Stimulated activated naive B cell treated with anti-CD40 and anti-IgM and Interleukin-4, amounts not matched to agents 10 μg/mL and 1 μg/mL and 100 μg/mL, for 72 hours (primary cell): ENCODE measurements around the gene CCDC88B.

ENCODE experiments used
- ATAC-seq, 2 donors: fragments of 150-1000 bp; cut with Tn5 transposase; replicated peaks; 2 replicates each; pipeline ENCODE4 v1.10.0; 2021; ENCODE audit warnings: moderate library complexity in 1 of 2
- DNase-seq: peaks from one replicate; pipeline ENCODE4 v3.0.0; 2021
- H3K27ac Mint-ChIP-seq: one replicate; pipeline ENCODE4 v1.8.0; 2022; ENCODE audit warnings: mild to moderate bottlenecking, mixed read lengths
- H3K27me3 Mint-ChIP-seq, 2 donors: one replicate each; pipeline ENCODE4 v1.8.0; 2022; ENCODE audit warnings: mixed read lengths in 2 of 2
- H3K36me3 Mint-ChIP-seq, 2 donors: one replicate each; pipeline ENCODE4 v1.8.0; 2022; ENCODE audit warnings: mixed read lengths in 2 of 2, mild to moderate bottlenecking in 1 of 2
- H3K4me1 Mint-ChIP-seq, 2 donors: one replicate each; pipeline ENCODE4 v1.8.0; 2022; ENCODE audit warnings: mixed read lengths in 2 of 2, mild to moderate bottlenecking in 1 of 2
- H3K4me3 Mint-ChIP-seq, 2 donors: one replicate each; pipeline ENCODE4 v1.8.0; 2022; ENCODE audit warnings: mild to moderate bottlenecking in 2 of 2, mixed read lengths in 2 of 2, moderate library complexity in 1 of 2
- H3K9me3 Mint-ChIP-seq, 2 donors: one replicate each; pipeline ENCODE4 v1.8.0; 2022; ENCODE audit warnings: mixed read lengths in 2 of 2, mild to moderate bottlenecking in 1 of 2

CCDC88B gene

DNA sequence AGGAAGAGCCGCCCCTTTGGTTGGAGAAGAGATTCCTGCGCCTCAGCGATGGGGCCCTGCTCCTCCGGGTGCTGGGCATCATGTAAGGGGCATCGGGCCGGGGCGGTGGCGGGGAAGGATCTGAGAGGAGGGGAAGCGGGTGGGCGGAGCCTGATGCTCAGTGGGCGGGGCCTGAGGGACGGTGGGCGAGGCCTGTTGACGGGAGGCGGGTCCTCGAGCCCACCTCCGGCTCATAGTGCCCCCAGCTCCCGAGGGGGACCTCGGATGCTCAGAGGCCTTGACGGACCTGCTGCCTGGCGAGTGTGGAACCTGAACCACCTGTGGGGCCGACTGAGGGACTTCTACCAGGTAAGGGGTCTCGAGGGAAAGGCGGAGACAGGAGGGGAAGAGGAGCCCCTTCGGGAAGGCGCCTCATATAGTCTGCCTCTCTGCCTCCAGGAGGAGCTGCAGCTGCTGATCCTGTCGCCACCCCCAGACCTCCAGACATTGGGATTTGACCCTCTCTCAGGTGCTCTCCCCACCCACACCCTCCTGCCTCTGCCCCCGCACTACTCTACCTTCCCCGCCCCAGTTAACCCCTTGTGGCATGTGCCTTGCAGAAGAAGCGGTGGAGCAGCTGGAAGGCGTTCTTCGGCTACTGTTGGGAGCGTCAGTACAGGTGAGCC, 799 bp downstream of the CCDC88B start:
- DNase-seq: peak; percentile 74
- H3K9me3 Mint-ChIP-seq: no peaks in the 10 kb centered on the region
- H3K4me1 Mint-ChIP-seq: peaks cover 37 to 73% of the 10 kb centered on the region in 2 donors
- peak overlapping the region; percentile 93 to 99 for H3K4me3 Mint-ChIP-seq
- no peaks in the 10 kb centered on the region for H3K27me3 Mint-ChIP-seq
- H3K36me3 Mint-ChIP-seq: peaks cover 44 to 50% of the 10 kb centered on the region in 2 donors
- H3K27ac Mint-ChIP-seq: peak overlapping the region; percentile 97
- peak; percentile 61 to 65 for ATAC-seq

DNA sequence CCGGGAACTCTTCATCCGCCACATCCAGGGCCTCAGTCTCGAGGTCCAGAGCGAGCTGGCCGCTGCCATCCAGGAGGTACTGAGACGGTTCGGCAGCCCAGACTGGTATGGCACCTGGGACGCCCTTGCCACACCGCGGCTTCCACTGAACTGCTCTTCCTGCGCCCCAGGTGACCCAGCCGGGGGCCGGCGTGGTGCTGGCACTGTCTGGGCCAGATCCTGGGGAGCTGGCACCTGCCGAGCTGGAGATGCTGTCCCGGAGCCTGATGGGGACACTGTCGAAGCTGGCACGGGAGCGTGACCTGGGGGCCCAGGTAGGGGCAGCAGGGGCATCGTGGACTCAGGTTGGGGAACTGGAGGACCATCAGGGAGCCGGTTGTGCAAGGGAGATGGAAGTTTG, 1.4 kb downstream of the CCDC88B start:
- H3K36me3 Mint-ChIP-seq: peaks cover 49 to 53% of the 10 kb centered on the region in 2 donors
- no peaks in the 10 kb centered on the region for H3K9me3 Mint-ChIP-seq
- peak overlapping the region; percentile 9 for H3K27ac Mint-ChIP-seq
- no peak for ATAC-seq
- H3K27me3 Mint-ChIP-seq: no peaks in the 10 kb centered on the region
- peaks cover 39 to 72% of the 10 kb centered on the region in 2 donors for H3K4me1 Mint-ChIP-seq
- no peak for DNase-seq
- H3K4me3 Mint-ChIP-seq: peak overlapping the region; percentile 93 to 99

DNA sequence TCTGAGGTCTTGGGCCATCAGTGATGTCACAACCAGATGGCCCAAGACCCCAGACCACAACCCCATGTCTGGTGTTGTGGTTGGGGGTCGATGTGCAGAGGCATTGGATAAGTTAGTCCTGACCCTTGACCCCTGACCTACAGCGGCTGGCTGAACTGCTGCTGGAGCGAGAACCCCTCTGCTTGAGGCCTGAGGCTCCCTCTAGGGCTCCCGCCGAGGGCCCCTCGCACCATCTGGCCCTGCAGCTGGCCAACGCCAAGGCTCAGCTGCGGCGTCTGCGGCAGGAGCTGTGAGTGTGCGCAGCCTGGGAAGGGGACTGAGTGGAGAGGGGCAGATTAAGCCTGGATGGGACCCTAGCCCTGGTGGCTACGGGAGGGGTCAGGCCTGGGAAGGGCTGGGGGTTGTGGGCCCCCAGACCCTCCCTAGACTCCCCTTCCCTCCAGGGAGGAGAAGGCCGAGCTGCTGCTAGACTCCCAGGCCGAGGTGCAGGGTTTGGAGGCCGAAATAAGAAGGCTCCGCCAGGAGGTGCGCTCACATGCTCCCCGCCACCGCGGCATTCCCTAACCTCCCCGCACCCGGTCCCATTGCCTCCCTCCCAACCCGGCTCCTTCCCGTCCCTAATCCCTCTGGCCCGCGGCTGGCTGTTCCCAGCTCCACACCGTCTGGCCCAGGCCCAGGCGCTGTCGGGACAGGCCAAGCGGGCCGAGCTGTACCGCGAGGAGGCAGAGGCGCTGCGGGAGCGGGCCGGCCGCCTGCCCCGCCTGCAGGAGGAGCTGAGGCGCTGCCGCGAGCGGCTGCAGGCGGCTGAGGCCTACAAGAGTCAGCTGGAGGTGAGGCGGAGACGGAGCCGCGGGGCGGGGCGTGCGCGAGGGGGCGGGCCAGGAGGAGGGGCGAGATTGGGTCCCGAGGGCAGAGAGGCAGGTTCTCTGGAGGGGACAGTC, 2.1 kb downstream of the CCDC88B start:
- peaks cover 54 to 56% of the 10 kb centered on the region in 2 donors for H3K36me3 Mint-ChIP-seq

DNA sequence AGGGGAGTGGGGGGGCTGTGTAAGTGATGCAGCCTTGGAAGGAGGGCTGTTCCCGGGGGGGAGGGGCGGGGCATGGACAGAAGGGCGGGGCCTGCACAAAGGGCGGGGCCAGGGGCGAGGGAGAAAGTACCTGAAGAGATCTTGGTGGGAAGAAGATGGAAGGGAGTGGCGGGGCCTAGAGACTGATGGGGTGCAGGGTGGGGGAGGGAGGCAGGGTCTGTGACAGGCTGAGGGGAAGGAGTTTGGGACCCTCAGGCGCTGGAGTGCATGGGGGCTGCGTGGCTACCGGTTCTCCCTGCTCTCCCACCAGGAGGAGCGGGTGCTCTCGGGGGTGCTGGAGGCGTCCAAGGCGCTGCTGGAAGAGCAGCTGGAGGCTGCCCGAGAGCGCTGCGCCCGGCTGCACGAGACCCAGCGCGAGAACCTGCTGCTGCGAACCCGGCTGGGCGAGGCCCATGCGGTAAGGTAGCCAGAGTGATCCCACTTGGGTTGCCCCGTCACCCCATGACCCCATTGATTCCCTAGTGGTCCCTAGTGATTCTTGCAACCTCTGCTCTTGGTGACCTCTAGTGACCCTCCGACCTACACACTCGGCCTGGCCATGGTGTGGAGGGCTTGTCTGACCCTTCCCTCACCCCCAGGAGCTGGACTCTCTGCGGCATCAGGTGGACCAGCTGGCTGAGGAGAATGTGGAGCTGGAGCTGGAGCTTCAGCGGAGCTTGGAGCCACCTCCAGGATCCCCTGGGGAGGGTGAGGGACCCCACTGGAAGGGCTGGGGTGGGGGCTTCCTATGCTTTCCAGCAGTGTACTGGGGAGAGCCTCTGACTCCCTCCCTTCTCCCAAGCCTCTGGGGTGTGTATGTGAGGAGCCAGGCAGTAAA, 3.1 kb downstream of the CCDC88B start:
- H3K4me1 Mint-ChIP-seq: peaks cover 42 to 69% of the 10 kb centered on the region in 2 donors
- peaks cover 54 to 59% of the 10 kb centered on the region in 2 donors for H3K36me3 Mint-ChIP-seq
- no peak for ATAC-seq
- no peak for DNase-seq
- H3K27me3 Mint-ChIP-seq: no peaks in the 10 kb centered on the region
- H3K4me3 Mint-ChIP-seq: peak overlapping the region; percentile 48 to 70
- H3K27ac Mint-ChIP-seq: no peak overlapping the region
- H3K9me3 Mint-ChIP-seq: no peaks in the 10 kb centered on the region

More for the DNA sequence above, 2.1 kb downstream of the CCDC88B start:
- DNase-seq (peak; percentile 81), ATAC-seq (peak; percentile 60 to 63)
- Mint-ChIP-seq H3K9me3 (no peaks in the 10 kb centered on the region), H3K4me1 (peaks cover 40 to 69% of the 10 kb centered on the region in 2 donors), H3K27ac (peak overlapping the region; percentile 66), H3K4me3 (peak overlapping the region; percentile 93 to 99), H3K27me3 (no peaks in the 10 kb centered on the region)

DNA sequence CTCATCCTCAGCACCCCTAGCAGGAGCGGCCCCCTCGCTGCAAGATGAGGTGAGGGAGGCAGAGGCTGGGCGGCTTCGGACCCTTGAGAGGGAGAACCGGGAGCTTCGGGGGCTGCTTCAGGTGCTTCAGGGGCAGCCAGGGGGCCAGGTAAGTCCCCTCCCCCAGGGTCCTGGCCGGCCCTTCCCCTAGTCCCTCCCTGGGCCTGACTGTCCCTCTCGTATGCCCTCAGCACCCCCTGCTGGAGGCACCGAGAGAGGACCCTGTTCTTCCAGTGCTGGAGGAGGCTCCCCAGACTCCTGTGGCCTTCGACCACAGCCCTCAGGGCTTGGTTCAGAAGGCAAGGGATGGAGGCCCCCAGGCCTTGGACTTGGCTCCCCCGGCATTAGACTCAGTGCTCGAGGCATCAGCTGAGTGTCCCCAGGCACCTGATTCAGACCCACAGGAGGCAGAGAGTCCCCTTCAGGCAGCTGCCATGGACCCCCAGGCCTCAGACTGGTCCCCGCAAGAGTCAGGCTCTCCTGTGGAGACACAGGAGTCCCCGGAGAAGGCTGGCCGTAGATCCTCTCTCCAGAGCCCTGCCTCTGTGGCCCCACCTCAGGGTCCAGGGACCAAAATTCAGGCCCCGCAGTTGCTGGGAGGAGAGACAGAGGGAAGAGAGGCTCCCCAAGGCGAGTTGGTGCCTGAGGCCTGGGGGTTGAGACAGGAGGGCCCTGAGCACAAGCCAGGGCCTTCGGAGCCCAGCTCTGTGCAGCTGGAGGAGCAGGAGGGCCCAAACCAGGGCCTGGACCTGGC, 4.0 kb downstream of the CCDC88B start:
- Mint-ChIP-seq H3K4me1 (peaks cover 42 to 66% of the 10 kb centered on the region in 2 donors), H3K4me3 (no peak overlapping the region), H3K27ac (no peak overlapping the region), H3K27me3 (no peaks in the 10 kb centered on the region), H3K36me3 (peaks cover 57 to 63% of the 10 kb centered on the region in 2 donors), H3K9me3 (no peaks in the 10 kb centered on the region)
- ATAC-seq (no peak), DNase-seq (no peak)

DNA sequence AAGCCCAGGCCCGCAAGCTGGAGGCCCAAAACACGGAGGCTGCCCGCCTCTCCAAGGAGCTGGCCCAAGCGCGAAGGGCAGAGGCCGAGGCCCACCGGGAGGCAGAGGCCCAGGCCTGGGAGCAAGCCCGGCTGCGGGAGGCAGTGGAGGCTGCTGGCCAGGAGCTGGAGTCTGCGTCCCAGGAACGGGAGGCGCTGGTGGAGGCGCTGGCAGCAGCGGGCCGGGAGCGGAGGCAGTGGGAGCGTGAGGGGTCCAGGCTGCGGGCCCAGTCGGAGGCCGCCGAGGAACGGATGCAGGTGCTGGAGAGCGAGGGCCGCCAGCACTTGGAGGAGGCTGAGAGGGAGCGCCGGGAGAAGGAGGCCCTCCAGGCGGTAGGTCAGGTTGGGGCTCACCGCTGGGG, 4.8 kb downstream of the CCDC88B start:
- Mint-ChIP-seq H3K9me3 (no peaks in the 10 kb centered on the region), H3K4me1 (peaks cover 37 to 58% of the 10 kb centered on the region in 2 donors), H3K27ac (no peak overlapping the region), H3K4me3 (no peak overlapping the region), H3K27me3 (no peaks in the 10 kb centered on the region), H3K36me3 (peaks cover 58 to 66% of the 10 kb centered on the region in 2 donors)
- ATAC-seq (no peak), DNase-seq (no peak)

DNA sequence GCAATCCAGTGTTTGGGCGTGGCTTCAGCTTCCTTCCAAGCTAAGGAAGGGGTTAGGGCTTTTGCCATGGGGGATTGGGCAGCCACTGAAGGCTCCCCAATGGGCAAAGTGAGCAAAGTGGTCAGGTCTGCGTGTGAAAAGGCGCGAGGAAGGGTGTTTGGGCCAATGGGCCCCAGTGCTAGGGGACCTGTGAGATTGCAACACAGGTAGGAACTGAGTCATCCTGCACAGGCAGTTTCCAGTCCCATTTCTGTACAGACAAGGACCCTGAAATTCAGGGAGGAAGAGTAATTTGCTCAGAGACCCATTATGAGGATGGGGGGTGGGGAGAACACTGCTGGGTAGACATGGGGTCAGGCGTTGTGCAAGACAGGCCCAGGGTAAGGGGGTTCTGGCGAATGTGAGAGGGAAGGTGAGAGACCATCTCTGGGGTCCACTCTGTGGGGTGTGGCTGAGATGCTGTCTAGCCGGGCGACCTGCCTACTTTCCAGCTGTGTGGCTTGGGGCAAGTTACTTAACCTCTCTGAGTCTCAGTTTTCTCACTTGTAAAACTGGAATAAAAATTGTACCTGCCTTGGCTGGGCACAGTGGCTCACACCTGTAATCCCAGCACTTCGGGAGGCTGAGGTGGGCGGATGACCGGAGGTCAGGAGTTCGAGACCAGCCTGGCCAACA, 7.3 kb downstream of the CCDC88B start:
- ATAC-seq (no peak), DNase-seq (no peak)
- no peaks in the 10 kb centered on the region for H3K9me3 Mint-ChIP-seq
- peak overlapping the region; percentile 88 for H3K27ac Mint-ChIP-seq
- H3K4me3 Mint-ChIP-seq: no peak overlapping the region
- H3K36me3 Mint-ChIP-seq: peaks cover 58 to 63% of the 10 kb centered on the region in 2 donors
- H3K4me1 Mint-ChIP-seq: peaks cover 22 to 48% of the 10 kb centered on the region in 2 donors
- H3K27me3 Mint-ChIP-seq: no peaks in the 10 kb centered on the region

DNA sequence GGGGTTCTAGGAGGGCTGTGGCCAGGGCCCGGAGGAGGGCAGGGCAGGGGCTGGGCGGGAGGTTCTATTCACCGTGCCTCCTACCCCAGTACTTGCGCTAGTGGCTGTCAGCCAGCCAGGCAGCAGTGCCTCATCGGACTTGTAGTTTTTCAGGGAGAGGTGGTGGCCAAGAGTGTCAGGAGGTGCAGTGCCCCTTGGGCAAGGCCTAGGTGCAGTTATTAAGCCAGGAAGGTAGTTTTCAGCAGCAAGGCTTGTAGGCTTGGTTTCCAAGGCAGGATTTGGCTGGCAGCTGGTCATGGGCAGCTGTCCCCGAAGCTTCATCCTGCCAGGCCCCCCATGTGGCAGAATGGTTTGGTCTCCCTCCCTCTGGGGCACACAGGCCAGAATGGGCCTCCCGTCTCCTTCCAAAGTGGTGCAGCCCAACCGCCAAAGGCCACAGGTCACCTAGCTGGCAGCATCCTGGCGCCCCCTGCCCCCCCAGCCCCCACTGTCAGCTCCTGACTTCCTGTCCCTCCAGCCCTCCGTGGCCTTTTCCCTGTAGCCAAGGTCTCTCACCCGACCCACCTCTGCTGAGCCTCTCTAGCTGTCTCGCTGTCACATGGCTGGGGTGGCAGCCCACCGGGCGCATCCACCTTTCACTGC, 8.5 kb downstream of the CCDC88B start:
- Mint-ChIP-seq H3K27me3 (no peaks in the 10 kb centered on the region), H3K4me3 (no peak overlapping the region), H3K4me1 (peaks cover 16 to 36% of the 10 kb centered on the region in 2 donors), H3K9me3 (no peaks in the 10 kb centered on the region), H3K27ac (no peak overlapping the region), H3K36me3 (peaks cover 56 to 60% of the 10 kb centered on the region in 2 donors)
- DNase-seq (no peak), ATAC-seq (no peak)

DNA sequence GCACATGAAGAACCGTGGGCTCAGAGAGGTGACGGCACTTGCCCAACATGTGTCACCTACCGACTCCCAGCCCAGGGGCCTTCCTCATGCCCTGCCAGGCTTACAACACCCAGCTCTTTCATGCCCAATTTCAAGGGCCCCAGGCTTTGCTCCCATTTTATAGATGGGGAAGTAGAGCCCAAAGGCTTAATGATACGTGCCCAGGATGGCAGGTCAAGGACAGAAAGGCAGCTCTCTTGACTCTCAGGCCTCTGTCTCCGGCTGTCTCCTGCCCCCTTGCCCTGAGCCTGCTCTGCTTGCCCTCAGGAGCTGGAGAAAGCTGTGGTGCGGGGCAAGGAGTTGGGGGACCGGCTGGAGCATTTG, 9.0 kb downstream of the CCDC88B start:
- no peaks in the 10 kb centered on the region for H3K9me3 Mint-ChIP-seq
- peaks cover 16 to 36% of the 10 kb centered on the region in 2 donors for H3K4me1 Mint-ChIP-seq
- peaks cover 56 to 59% of the 10 kb centered on the region in 2 donors for H3K36me3 Mint-ChIP-seq
- no peaks in the 10 kb centered on the region for H3K27me3 Mint-ChIP-seq
- ATAC-seq (no peak), DNase-seq (no peak)
- no peak overlapping the region for H3K4me3 Mint-ChIP-seq
- no peak overlapping the region for H3K27ac Mint-ChIP-seq

DNA sequence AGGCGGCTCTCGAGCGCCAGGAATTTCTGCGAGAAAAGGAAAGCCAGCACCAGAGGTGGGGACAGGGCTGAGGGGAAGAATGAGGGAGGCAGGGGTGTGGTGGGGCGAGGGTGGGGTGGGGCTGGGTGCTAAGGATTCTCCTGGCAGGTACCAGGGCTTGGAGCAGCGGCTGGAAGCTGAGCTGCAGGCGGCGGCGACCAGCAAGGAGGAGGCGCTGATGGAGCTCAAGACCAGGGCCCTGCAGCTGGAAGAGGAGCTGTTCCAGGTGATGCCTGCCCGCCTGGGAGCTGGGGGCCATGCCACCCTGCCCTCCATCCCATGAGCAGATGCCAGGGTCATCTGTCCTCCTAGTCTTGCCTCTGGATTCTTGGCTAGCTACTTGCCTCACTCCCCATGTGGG, 9.4 kb downstream of the CCDC88B start:
- H3K4me1 Mint-ChIP-seq: peaks cover 18 to 37% of the 10 kb centered on the region in 2 donors
- no peaks in the 10 kb centered on the region for H3K27me3 Mint-ChIP-seq
- H3K4me3 Mint-ChIP-seq: no peak overlapping the region
- H3K27ac Mint-ChIP-seq: no peak overlapping the region
- peaks cover 53 to 57% of the 10 kb centered on the region in 2 donors for H3K36me3 Mint-ChIP-seq
- H3K9me3 Mint-ChIP-seq: no peaks in the 10 kb centered on the region
- no peak for DNase-seq
- ATAC-seq: no peak

DNA sequence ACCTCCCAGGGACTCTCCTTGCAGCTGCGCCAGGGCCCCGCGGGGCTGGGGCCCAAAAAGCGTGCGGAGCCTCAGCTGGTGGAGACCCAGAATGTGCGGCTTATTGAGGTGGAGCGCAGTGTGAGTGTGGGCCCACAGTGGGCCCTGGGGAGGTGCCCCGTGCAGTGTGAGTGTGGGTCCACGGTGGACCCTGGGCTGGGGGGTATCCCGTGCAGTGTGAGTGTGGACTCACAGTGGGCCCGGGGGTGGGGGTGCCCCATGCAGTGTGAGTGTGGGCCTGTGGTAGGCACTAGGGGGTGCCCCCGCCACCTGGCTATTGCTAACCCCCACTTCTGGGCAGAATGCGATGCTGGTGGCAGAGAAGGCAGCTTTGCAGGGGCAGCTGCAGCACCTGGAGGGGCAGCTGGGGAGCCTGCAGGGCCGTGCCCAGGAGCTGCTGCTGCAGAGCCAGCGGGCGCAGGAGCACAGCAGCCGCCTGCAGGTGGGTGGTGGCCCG, 11.2 kb downstream of the CCDC88B start:
- Mint-ChIP-seq H3K36me3 (peaks cover 39 to 44% of the 10 kb centered on the region in 2 donors), H3K27me3 (no peaks in the 10 kb centered on the region), H3K4me3 (no peak overlapping the region), H3K4me1 (peaks cover 16 to 29% of the 10 kb centered on the region in 2 donors), H3K9me3 (no peaks in the 10 kb centered on the region), H3K27ac (no peak overlapping the region)
- peak; percentile 10 to 20 for ATAC-seq
- no peak for DNase-seq

DNA sequence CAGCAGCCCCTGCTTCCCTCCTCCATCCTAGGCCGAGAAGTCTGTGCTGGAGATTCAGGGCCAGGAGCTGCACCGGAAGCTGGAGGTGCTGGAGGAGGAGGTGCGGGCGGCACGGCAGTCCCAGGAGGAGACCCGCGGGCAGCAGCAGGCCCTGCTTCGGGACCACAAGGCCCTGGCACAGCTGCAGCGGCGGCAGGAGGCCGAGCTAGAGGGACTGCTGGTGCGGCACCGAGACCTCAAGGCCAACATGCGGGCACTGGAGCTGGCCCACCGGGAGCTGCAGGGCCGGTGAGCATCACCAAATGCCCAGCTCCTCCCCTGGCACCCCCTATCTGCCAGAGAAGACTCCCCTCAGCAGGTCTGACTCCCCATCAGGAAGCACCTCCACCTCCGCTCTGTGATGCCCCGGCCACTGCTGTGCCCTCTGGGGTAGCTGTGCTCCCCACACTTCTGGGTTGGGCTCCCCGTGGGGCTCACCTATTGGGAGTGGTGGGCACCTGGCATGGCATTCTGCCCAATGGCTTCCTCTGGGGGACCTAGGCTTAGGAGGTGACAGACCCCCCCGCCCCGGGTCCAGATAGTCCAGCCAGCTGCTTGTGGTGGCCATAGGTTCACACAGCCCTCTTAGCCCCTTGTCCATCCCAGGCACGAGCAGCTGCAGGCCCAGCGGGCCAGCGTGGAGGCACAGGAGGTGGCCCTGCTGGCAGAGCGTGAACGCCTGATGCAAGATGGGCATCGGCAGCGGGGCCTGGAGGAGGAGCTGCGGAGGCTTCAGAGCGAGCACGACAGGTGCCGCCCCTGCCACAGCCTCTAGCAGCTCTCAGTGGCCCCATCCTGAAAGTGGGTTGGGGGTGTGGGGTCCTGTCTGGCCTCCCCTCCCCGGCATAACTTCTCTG, 12.3 kb downstream of the CCDC88B start:
- Mint-ChIP-seq H3K4me1 (peaks cover 18 to 35% of the 10 kb centered on the region in 2 donors), H3K9me3 (no peaks in the 10 kb centered on the region), H3K27me3 (no peaks in the 10 kb centered on the region), H3K27ac (no peak overlapping the region), H3K4me3 (no peak overlapping the region), H3K36me3 (peaks cover 39 to 40% of the 10 kb centered on the region in 2 donors)
- DNase-seq (no peak), ATAC-seq (no peak)
